ENCODE data around the gene PDE5A. TPM values are rescaled to one million over a fixed set of nuclear protein-coding genes. Genes with fewer than 3 reads are reported as not detected.

The PDE5A gene
- total RNA-seq, result 80.3 and 93.7 TPM in 2 replicates

DNA sequence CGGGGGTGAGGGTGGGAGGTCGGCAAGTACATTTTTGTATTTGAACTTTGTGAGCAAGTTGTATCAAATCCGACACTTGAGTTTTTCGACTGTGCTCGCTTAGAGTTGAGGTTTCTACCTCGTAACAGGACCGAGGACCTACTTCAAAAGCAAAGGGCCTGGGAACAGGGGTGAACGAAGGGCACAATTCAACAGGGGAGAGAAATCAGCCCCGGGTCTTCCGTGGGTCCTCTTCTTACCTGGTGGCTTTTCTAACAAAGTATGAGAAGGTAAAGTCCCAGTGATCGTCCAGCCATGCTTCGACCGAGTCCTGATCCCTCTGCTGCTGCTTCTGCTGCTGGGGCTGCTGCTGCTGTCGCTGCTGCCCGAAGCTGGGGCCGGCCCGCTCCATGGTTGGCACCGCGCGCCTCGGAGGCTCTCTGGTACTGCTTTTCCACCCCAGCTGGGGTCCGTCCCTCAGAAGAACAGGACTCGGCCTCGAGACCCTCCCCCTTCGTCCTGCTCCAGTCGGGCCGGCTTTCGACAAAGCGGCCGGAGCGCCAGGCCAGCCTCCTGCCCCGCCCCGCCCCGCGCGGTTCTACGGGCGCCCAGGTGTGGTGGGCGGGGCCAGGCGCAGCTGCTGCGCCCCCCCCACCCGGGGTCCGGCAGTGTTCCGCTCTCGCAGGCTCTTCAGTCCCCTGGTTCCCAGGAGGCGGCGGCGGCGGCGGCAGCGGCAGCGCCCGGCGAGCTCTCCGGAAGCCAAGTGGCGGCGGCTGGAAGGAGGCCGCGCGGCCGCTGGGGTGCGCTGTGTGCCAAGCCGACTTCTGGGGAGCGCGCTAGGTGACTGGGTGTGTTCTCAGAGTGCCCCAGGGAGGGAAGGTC is at the start of gene PDE5A:
PDE5A (minus strand) TSS at position 524 of the 861 bp plus-strand sequence; CDS start at position 391, 133 bp downstream.

All from regular cardiac myocyte (primary cell).